Stimulated activated naive B cell treated with anti-CD40 and anti-IgM and Interleukin-4, amounts not matched to agents 10 μg/mL and 1 μg/mL and 100 μg/mL, for 72 hours (primary cell): ENCODE measurements around the gene RNF227.

Experiments used
- ATAC-seq, 2 donors: fragments of 150-1000 bp; cut with Tn5 transposase; replicated peaks; 2 replicates each; pipeline ENCODE4 v1.10.0; 2021; ENCODE audit warnings: moderate library complexity in 1 of 2
- DNase-seq: peaks from one replicate; pipeline ENCODE4 v3.0.0; 2021
- H3K27ac Mint-ChIP-seq: one replicate; pipeline ENCODE4 v1.8.0; 2022; ENCODE audit warnings: mild to moderate bottlenecking, mixed read lengths
- H3K27me3 Mint-ChIP-seq, 2 donors: one replicate each; pipeline ENCODE4 v1.8.0; 2022; ENCODE audit warnings: mixed read lengths in 2 of 2
- H3K36me3 Mint-ChIP-seq, 2 donors: one replicate each; pipeline ENCODE4 v1.8.0; 2022; ENCODE audit warnings: mixed read lengths in 2 of 2, mild to moderate bottlenecking in 1 of 2
- H3K4me1 Mint-ChIP-seq, 2 donors: one replicate each; pipeline ENCODE4 v1.8.0; 2022; ENCODE audit warnings: mixed read lengths in 2 of 2, mild to moderate bottlenecking in 1 of 2
- H3K4me3 Mint-ChIP-seq, 2 donors: one replicate each; pipeline ENCODE4 v1.8.0; 2022; ENCODE audit warnings: mild to moderate bottlenecking in 2 of 2, mixed read lengths in 2 of 2, moderate library complexity in 1 of 2
- H3K9me3 Mint-ChIP-seq, 2 donors: one replicate each; pipeline ENCODE4 v1.8.0; 2022; ENCODE audit warnings: mixed read lengths in 2 of 2, mild to moderate bottlenecking in 1 of 2

The RNF227 gene

GRCh38 chr17:7940743-7941142 is 24.7 kb upstream of the RNF227 start:
- Mint-ChIP-seq H3K9me3 (no peaks in the 10 kb centered on the region), H3K4me1 (peaks cover 0 to 9% of the 10 kb centered on the region in 2 donors), H3K36me3 (peaks cover 58 to 74% of the 10 kb centered on the region in 2 donors), H3K27me3 (no peaks in the 10 kb centered on the region), H3K4me3 (no peak overlapping the region), H3K27ac (no peak overlapping the region)
- no peak for DNase-seq
- ATAC-seq: no peak

DNA sequence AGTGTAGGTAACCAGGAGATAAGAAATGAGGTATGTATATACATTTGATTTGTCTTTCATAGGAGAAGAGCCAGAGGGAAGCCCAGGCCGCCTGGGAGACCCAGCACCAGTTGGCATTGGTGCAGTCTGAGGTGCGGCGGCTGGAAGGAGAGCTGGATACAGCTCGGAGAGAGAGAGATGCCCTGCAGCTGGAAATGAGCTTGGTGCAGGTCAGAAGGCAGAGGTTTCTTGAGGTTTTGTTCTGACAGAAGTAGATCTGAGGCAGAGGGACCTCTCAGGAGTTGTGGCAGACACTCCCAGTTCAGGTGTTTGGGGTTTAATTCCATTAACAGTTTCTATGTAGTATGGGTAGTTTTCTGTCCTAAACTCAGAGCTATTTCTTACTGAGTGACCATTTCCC is 23.9 kb upstream of the RNF227 start:
- Mint-ChIP-seq H3K27ac (no peak overlapping the region), H3K27me3 (no peaks in the 10 kb centered on the region), H3K4me3 (no peak overlapping the region), H3K4me1 (peaks cover 2 to 5% of the 10 kb centered on the region in 2 donors), H3K9me3 (no peaks in the 10 kb centered on the region), H3K36me3 (peaks cover 54 to 75% of the 10 kb centered on the region in 2 donors)
- no peak for DNase-seq
- ATAC-seq: no peak

DNA sequence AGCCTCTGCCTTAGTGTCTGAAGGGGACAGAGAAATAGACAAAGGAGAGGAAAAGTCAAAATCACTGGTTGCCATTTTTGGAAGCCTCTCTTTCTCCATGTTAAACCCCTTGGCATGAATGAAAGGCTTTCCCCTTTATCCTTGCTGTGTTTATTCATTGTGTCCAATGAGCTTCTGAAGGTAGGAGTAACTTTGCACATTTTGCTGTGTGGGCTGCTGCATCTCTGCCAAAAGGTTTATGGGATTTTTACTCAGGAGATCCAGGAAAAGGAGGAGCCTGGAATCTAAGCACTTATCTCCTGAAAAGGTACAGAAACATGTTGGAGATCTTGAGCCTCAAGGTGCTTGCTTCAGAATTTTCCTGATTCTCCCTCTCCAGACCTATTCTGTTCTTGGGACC is 19.8 kb upstream of the RNF227 start:
- peaks cover 24 to 64% of the 10 kb centered on the region in 2 donors for H3K36me3 Mint-ChIP-seq

GRCh38 chr17:7932949-7933348 is 16.9 kb upstream of the RNF227 start:
- no peak for DNase-seq
- Mint-ChIP-seq H3K4me1 (peaks cover 32 to 39% of the 10 kb centered on the region in 2 donors), H3K27ac (peak overlapping the region; percentile 99), H3K36me3 (peaks cover 13 to 58% of the 10 kb centered on the region in 2 donors), H3K27me3 (no peaks in the 10 kb centered on the region), H3K4me3 (peak overlapping the region; percentile 85 to 99), H3K9me3 (no peaks in the 10 kb centered on the region)
- ATAC-seq: peak; percentile 12 to 32

More for the DNA sequence above, 19.8 kb upstream of the RNF227 start:
- no peak for ATAC-seq
- Mint-ChIP-seq H3K27me3 (no peaks in the 10 kb centered on the region), H3K27ac (no peak overlapping the region), H3K4me1 (peaks cover 23 to 29% of the 10 kb centered on the region in 2 donors), H3K4me3 (no peak overlapping the region), H3K9me3 (no peaks in the 10 kb centered on the region)
- no peak for DNase-seq

- Mint-ChIP-seq H3K27ac (peak overlapping the region; percentile 99), H3K4me1 (peaks cover 33 to 39% of the 10 kb centered on the region in 2 donors), H3K9me3 (no peaks in the 10 kb centered on the region), H3K4me3 (peak overlapping the region; percentile 85 to 99), H3K36me3 (peaks cover 15 to 61% of the 10 kb centered on the region in 2 donors), H3K27me3 (no peaks in the 10 kb centered on the region)
- ATAC-seq (peak; percentile 38 to 44), DNase-seq (no peak)
These were observed 16.4 kb upstream of the RNF227 start for GRCh38 chr17:7932483-7932891.

GRCh38 chr17:7931709-7932482 is 15.8 kb upstream of the RNF227 start, which contains the start of the genes CNTROB and TRAPPC1:
CNTROB (plus strand) TSS chr17:7932206; CDS start chr17:7933080, 874 bp downstream.
TRAPPC1 (minus strand) TSS chr17:7931946; CDS start chr17:7931829, 117 bp downstream.
- peak within 1 kb of the TSS; percentile 85 to 99 for H3K4me3 Mint-ChIP-seq
- ATAC-seq: peak; percentile 96 to 98
- H3K4me1 Mint-ChIP-seq: peaks cover 33 to 39% of the 10 kb centered on the region in 2 donors

GRCh38 chr17:7930841-7931631 is 14.9 kb upstream of the RNF227 start:
- ATAC-seq: no peak
- Mint-ChIP-seq H3K4me1 (peaks cover 33 to 39% of the 10 kb centered on the region in 2 donors), H3K9me3 (no peaks in the 10 kb centered on the region), H3K36me3 (peaks cover 10 to 50% of the 10 kb centered on the region in 2 donors), H3K27ac (peak overlapping the region; percentile 99), H3K27me3 (no peaks in the 10 kb centered on the region), H3K4me3 (peak overlapping the region; percentile 85 to 99)
- DNase-seq: no peak

More at GRCh38 chr17:7931709-7932482, 15.8 kb upstream of the RNF227 start, which contains the start of the genes CNTROB and TRAPPC1:
- peak; percentile 100 for DNase-seq
- peaks cover 12 to 57% of the 10 kb centered on the region in 2 donors for H3K36me3 Mint-ChIP-seq
- no peaks in the 10 kb centered on the region for H3K27me3 Mint-ChIP-seq
- H3K9me3 Mint-ChIP-seq: no peaks in the 10 kb centered on the region
- peak within 1 kb of the TSS; percentile 99 for H3K27ac Mint-ChIP-seq

GRCh38 chr17:7929158-7930023 is 13.3 kb upstream of the RNF227 start, which contains the start of gene KCNAB3:
KCNAB3 (minus strand) TSS chr17:7929856; CDS start chr17:7929435, 421 bp downstream.
- ATAC-seq (no peak), DNase-seq (no peak)
- H3K4me1 Mint-ChIP-seq: peaks cover 26 to 33% of the 10 kb centered on the region in 2 donors

DNA sequence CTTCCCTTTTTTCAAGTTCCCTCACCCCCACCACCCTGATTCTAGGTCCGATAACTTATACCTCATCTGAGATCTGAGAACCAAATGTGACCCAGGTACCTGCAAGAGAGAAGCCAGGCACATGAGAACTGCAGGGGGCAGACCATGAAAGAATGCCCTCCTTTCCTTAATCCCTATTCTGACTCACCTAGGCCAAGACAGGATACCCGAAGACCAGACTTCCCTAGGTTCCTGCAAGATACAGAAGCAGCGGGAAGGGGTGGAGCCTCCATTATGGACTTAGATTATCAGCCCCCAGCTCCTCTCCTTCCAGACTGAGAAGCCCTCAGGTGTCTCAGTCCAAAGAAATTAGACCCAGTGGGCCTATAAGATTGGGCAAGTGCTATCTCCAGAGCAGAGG is 11.5 kb upstream of the RNF227 start:
- H3K36me3 Mint-ChIP-seq: peaks cover 9 to 46% of the 10 kb centered on the region in 2 donors
- peaks cover 20 to 25% of the 10 kb centered on the region in 2 donors for H3K4me1 Mint-ChIP-seq
- no peak overlapping the region for H3K4me3 Mint-ChIP-seq
- H3K27ac Mint-ChIP-seq: no peak overlapping the region
- DNase-seq (no peak), ATAC-seq (no peak)
- no peaks in the 10 kb centered on the region for H3K27me3 Mint-ChIP-seq
- no peaks in the 10 kb centered on the region for H3K9me3 Mint-ChIP-seq

More at GRCh38 chr17:7929158-7930023, 13.3 kb upstream of the RNF227 start, which contains the start of gene KCNAB3:
- H3K27me3 Mint-ChIP-seq: no peaks in the 10 kb centered on the region
- peak within 1 kb of the TSS; percentile 99 for H3K27ac Mint-ChIP-seq
- H3K36me3 Mint-ChIP-seq: peaks cover 9 to 44% of the 10 kb centered on the region in 2 donors
- peak within 1 kb of the TSS; percentile 85 to 99 for H3K4me3 Mint-ChIP-seq
- no peaks in the 10 kb centered on the region for H3K9me3 Mint-ChIP-seq

DNA sequence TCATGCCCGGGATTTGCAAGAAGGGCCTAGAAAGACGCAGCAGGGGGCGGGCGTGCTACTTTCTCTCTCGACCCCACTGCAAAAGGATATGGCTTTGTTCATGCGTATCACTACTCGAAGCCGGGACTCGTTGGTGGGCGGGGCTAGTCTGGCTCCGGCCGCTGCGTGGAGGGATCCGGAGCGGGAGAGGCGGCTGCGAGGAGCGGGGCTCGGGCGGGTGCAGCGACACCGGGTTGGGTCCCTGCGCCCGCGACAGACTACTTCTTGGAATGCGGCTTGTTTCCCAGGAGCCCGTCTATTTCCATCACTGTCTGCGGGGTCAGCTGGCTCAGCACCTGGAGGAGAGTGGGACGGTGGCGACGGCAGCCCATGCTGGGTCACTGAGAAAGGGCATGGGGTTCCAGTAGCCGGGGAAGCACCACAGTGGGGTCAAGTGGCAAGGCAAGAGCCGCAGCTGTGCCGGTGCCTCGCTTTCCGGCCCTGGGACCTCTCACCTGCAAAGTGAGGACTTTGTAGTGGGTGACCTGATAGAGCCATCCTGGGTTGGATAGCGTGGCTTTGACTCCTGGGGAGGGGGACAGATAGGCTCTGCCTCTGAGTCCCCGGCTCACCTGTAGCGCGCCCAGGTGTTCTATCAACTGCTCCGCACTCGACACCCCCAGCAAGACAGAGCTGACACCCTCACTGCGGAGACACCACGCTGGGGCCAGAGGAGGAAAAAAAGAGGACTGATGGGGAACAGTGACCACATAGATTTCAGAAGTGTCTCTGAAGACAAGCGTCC is 6.9 kb upstream of the RNF227 start:
- no peaks in the 10 kb centered on the region for H3K27me3 Mint-ChIP-seq
- H3K9me3 Mint-ChIP-seq: no peaks in the 10 kb centered on the region
- peak overlapping the region; percentile 79 to 88 for H3K4me3 Mint-ChIP-seq
- H3K4me1 Mint-ChIP-seq: peaks cover 13 to 15% of the 10 kb centered on the region in 2 donors
- H3K36me3 Mint-ChIP-seq: peaks cover 10 to 20% of the 10 kb centered on the region in 2 donors
- peak overlapping the region; percentile 81 for H3K27ac Mint-ChIP-seq
- DNase-seq (peak; percentile 69), ATAC-seq (peak; percentile 93 to 94)

GRCh38 chr17:7922269-7922844 is 6.3 kb upstream of the RNF227 start:
- Mint-ChIP-seq H3K36me3 (peaks cover 7 to 17% of the 10 kb centered on the region in 2 donors), H3K27ac (peak overlapping the region; percentile 81), H3K27me3 (no peaks in the 10 kb centered on the region), H3K4me1 (peaks cover 13% of the 10 kb centered on the region in 2 donors), H3K9me3 (no peaks in the 10 kb centered on the region), H3K4me3 (peak overlapping the region; percentile 79 to 88)
- DNase-seq: no peak
- peak; percentile 45 to 48 for ATAC-seq

DNA sequence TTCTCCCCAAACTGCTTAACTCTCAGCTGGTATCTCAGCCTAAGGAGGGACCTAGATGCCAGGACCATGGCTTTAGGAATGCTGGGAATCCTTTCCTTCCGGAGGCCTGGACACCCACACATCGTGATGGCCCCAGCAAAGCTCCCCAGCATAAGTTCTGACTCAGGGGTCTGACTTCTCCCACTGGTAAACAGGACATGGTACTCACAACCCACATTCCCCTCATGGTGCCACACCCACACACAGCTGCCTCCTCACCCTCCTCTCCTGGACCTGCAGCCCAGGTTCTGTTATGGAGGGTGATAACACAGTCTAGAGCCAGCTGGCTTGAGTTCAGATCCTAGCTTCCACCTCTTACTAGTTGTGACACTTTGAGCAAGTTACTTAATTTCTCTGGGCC is 719 bp upstream of the RNF227 start:
- no peaks in the 10 kb centered on the region for H3K27me3 Mint-ChIP-seq
- H3K4me3 Mint-ChIP-seq: peak overlapping the region; percentile 78 to 92
- peaks cover 21 to 24% of the 10 kb centered on the region in 2 donors for H3K4me1 Mint-ChIP-seq
- ATAC-seq: no peak
- H3K27ac Mint-ChIP-seq: peak overlapping the region; percentile 85
- no peak for DNase-seq
- no peaks in the 10 kb centered on the region for H3K9me3 Mint-ChIP-seq
- H3K36me3 Mint-ChIP-seq: peaks cover 2 to 3% of the 10 kb centered on the region in 2 donors
